ENCODE data around the gene EPHA3.

Gene EPHA3

GRCh38 chr3:89270201-89270600, 162.8 kb downstream of the EPHA3 start:
- no peak for TF ChIP-seq GFI1B (tag by site-specific recombination; IDR thresholded peaks at IDR 0.05)
- no peak for TF ChIP-seq ZIC2 (tag by site-specific recombination; IDR thresholded peaks at IDR 0.05)
- TF ChIP-seq, protein P1, sequence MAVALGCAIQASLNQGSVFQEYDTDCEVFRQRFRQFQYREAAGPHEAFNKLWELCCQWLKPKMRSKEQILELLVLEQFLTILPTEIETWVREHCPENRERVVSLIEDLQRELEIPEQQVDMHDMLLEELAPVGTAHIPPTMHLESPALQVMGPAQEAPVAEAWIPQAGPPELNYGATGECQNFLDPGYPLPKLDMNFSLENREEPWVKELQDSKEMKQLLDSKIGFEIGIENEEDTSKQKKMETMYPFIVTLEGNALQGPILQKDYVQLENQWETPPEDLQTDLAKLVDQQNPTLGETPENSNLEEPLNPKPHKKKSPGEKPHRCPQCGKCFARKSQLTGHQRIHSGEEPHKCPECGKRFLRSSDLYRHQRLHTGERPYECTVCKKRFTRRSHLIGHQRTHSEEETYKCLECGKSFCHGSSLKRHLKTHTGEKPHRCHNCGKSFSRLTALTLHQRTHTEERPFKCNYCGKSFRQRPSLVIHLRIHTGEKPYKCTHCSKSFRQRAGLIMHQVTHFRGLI (tag by site-specific recombination; IDR thresholded peaks at IDR 0.05), result no peak
- no peak for TF ChIP-seq ZNF623 (tag by site-specific recombination; IDR thresholded peaks at IDR 0.05)
- TF ChIP-seq KLF9 (tag by site-specific recombination; IDR thresholded peaks at IDR 0.05; ENCODE audit: low read depth), result no peak
- no peak for TF ChIP-seq ZNF837 (tag by site-specific recombination; IDR thresholded peaks at IDR 0.05)
- TF ChIP-seq, protein P2, sequence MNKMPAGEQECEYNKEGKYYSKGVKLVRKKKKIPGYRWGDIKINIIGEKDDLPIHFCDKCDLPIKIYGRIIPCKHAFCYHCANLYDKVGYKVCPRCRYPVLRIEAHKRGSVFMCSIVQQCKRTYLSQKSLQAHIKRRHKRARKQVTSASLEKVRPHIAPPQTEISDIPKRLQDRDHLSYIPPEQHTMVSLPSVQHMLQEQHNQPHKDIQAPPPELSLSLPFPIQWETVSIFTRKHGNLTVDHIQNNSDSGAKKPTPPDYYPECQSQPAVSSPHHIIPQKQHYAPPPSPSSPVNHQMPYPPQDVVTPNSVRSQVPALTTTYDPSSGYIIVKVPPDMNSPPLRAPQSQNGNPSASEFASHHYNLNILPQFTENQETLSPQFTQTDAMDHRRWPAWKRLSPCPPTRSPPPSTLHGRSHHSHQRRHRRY (tag by site-specific recombination; IDR thresholded peaks at IDR 0.05), result no peak
- TF ChIP-seq ZNF664 (tag by site-specific recombination; IDR thresholded peaks at IDR 0.05), result no peak
- no peak for TF ChIP-seq KLF10 (tag by site-specific recombination; IDR thresholded peaks at IDR 0.05)
- no peak for TF ChIP-seq ZNF530 (tag by site-specific recombination; IDR thresholded peaks at IDR 0.05; ENCODE audit: low read depth)
- TF ChIP-seq ZNF155 (tag by site-specific recombination; IDR thresholded peaks at IDR 0.05), result no peak
- TF ChIP-seq ZNF302 (tag by site-specific recombination; IDR thresholded peaks at IDR 0.05; ENCODE audit: low read depth), result no peak
- TF ChIP-seq ZNF19 (tag by site-specific recombination; IDR thresholded peaks at IDR 0.05; ENCODE audit: low read depth), result no peak
- no peak for TF ChIP-seq ZNF549 (tag by site-specific recombination; IDR thresholded peaks at IDR 0.05)
- Histone ChIP-seq H3K27ac (ENCODE audit: extremely low read depth, low read depth, low read length) (no peak overlapping the region), H3K9me3 (ENCODE audit: control insufficient read depth, insufficient read depth, low read depth, low read length) (no peaks in the 10 kb centered on the region), H3K4me1 (ENCODE audit: control insufficient read depth, insufficient read depth, low read length) (peaks cover 12% of the 10 kb centered on the region), H3K36me3 (ENCODE audit: control insufficient read depth in 2 of 2, insufficient read depth in 1 of 2, low read length in 2 of 2) (no peaks in the 10 kb centered on the region), H3K4me3 (ENCODE audit: low read depth, low read length) (no peak overlapping the region)
- ChIA-PET CTCF (no interaction called here), POLR2A (no interaction called here)

DNA sequence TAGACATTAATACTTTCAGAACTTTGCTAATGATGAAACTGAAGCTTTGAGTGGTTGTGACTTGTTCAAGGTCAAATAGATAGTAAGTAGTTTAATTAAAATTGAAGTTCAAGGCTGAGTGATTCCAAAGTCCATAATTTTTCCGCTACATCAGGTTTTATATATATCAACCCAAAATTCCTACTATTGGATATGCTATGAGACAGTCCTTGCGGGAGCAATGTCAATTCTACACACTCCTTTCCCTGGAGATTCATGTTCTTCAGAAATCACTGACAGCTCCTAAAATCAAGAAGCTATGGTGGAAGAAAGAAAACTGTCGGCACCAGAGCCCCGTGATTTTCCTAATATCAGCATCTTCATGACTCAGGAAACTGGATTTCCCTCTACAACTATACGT, 167.6 kb downstream of the EPHA3 start:
- no peaks in the 10 kb centered on the region for H3K36me3 ChIP-seq (ENCODE audit: control insufficient read depth in 2 of 2, insufficient read depth in 1 of 2, low read length in 2 of 2)
- ChIA-PET CTCF (no interaction called here), POLR2A (no interaction called here)
- H3K27ac ChIP-seq (ENCODE audit: extremely low read depth, low read depth, low read length), result no peak overlapping the region
- H3K9me3 ChIP-seq (ENCODE audit: control insufficient read depth, insufficient read depth, low read depth, low read length), result no peaks in the 10 kb centered on the region
- TF ChIP-seq ZNF521 (tag by site-specific recombination; IDR thresholded peaks at IDR 0.05) (no peak), ZNF776 (tag by site-specific recombination; IDR thresholded peaks at IDR 0.05; ENCODE audit: borderline replicate concordance) (no peak), ZNF501 (tag by site-specific recombination; IDR thresholded peaks at IDR 0.05) (no peak)
- H3K4me1 ChIP-seq (ENCODE audit: control insufficient read depth, insufficient read depth, low read length), result 0 out of 2 replicates have a peak, but pooled peaks cover 2% of the 10 kb centered on the region
- no peak overlapping the region for H3K4me3 ChIP-seq (ENCODE audit: low read depth, low read length)

DNA sequence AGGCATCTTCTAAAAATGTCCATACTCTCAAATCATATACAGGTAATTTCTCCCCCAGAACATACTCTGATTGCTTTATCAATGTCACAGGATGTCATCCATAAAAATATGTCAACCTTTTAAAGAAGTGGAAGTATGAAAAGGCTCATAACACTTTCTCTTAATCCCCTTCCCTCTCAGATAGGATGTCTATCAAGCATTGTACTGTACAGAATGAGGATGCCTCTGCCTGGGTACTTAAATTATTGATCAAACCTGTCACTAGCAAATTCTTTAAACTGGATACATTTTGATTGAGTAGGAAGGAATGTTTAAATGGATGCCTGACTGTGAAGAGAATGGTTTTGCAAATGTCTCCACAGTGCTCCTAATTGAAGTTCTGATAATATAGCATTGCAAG, 168.7 kb downstream of the EPHA3 start:
- POLR2A ChIA-PET, result no interaction called here
- no peaks in the 10 kb centered on the region for H3K9me3 ChIP-seq (ENCODE audit: control insufficient read depth, insufficient read depth, low read depth, low read length)
- no peaks in the 10 kb centered on the region for H3K36me3 ChIP-seq (ENCODE audit: control insufficient read depth in 2 of 2, insufficient read depth in 1 of 2, low read length in 2 of 2)
- TF ChIP-seq ZNF335 (tag by site-specific recombination; conservative IDR thresholded peaks at IDR 0.05), result no peak
- TF ChIP-seq ZNF10 (tag by site-specific recombination; IDR thresholded peaks at IDR 0.05), result no peak
- no peak for TF ChIP-seq ZNF37A (tag by site-specific recombination; IDR thresholded peaks at IDR 0.05)
- TF ChIP-seq ZNF626 (tag by site-specific recombination; IDR thresholded peaks at IDR 0.05), result no peak
- no peak for TF ChIP-seq ZFP3 (tag by site-specific recombination; IDR thresholded peaks at IDR 0.05; ENCODE audit: low read depth)
- no peaks in the 10 kb centered on the region for H3K4me1 ChIP-seq (ENCODE audit: control insufficient read depth, insufficient read depth, low read length)
- CTCF ChIA-PET, result no interaction called here
- H3K4me3 ChIP-seq (ENCODE audit: low read depth, low read length), result no peak overlapping the region
- no peak overlapping the region for H3K27ac ChIP-seq (ENCODE audit: extremely low read depth, low read depth, low read length)
